Kasumi-1 (cell line): Measurements from ENCODE around the gene SNX25.
"Not testable (repeated sequence)": the region's sequence is repeated elsewhere in the genome, so short reads cannot be mapped to it uniquely, and the experiment has no call there.

Experiments used
- DNase-seq, 2 experiments: peaks; one replicate each; lab custom pipeline; 2025; lab: John Stamatoyannopoulos, UW

Gene SNX25

GRCh38 chr4:185229021-185229818 lies 19.8 kb downstream of the SNX25 start:
- DNase-seq = no peak

- no peak for DNase-seq
Measured at GRCh38 chr4:185232370-185232769, 23.0 kb downstream of the SNX25 start.

DNA sequence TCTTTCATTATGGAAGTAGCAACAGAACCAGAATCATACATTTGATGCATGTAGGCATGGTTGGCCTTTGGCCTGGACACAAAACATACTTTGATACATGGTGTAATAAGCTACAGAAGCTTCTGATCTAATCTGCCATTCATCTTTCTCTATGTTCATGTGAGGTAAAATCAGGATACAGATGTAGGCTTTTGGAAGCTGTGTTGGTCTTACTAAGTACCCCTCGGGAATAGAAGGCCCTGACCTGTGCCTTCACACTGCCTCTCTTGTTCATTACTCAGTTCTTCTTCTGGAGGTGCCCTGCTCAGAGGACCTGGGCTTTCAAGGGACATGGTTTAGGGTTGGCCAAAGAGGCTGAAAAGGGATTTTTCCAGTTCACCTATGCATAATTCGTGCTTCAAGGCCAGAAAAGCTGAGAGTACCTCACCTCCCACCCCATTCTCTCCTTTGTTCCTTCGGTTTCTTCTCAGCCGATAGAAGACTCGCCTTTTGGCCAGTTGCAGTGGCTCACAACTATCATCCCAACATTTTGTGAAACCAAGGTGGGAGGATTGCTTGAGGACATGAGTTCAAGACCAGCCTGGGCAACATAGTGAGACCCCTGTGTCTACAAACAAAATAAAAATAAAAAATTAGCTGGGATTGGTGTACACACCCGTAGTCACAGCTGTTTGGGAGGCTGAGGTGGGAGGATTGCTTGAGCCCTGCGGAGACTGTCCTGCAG lies 25.9 kb downstream of the SNX25 start:
- no peak for DNase-seq

DNA sequence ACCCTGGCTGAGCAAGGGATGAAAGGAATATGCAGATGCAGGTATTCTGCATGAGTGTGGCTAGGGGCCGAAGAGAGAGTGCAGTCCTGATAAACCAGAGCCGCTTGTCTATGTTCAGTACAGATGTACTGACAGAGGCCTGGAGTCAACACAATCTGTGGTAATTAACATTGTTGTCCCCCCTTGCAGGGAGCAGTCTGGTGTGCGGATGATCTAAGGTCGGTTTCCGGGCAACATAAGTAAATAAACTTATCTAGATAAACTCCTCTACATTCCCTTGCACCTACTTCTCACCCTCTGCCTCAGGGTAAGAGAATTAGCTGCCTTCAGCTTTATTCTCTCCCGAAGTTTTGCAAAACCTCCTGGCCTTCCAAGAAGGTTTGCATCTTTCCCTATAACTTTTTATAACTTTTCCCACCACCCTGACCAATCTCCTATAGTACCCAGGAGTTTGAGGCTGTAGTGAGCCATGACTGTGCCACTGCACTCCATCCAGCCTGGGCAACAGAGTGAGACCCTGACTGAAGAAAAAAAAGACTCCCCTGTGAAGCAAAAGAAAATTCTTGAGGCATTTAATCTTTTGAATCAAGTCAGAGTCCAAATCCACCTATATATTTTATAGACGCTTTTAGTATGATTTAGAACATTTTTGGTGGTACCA lies 26.6 kb downstream of the SNX25 start:
- no peak for DNase-seq

GRCh38 chr4:185237175-185237574 lies 27.8 kb downstream of the SNX25 start:
- no peak for DNase-seq

DNA sequence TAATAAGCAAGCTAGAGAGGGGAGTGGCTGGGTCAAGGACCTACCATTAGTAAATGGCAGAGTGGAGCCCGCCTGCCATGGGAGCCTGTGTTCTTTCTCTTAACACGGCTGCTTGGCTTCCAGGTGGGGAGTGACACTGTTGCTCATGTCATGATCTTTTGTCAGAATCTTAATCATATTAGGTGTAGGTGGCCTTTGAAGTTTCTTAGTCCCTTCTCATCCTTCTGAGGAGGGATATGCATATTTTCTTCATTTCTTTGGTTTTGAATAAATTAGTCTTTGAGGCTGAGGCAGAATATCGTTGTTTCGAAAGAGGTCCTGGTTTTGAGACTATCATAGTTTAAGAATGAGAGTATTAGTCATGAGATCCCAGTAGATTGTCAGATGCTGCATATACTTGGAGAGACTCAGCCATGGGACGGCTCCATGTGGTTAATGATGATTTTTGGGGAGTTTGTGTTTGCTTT lies 28.9 kb downstream of the SNX25 start:
- no peak for DNase-seq

GRCh38 chr4:185238750-185239149 lies 29.4 kb downstream of the SNX25 start:
- DNase-seq = no peak

- DNase-seq = not testable (repeated sequence)
Measured at GRCh38 chr4:185240486-185240885, 31.1 kb downstream of the SNX25 start.

DNA sequence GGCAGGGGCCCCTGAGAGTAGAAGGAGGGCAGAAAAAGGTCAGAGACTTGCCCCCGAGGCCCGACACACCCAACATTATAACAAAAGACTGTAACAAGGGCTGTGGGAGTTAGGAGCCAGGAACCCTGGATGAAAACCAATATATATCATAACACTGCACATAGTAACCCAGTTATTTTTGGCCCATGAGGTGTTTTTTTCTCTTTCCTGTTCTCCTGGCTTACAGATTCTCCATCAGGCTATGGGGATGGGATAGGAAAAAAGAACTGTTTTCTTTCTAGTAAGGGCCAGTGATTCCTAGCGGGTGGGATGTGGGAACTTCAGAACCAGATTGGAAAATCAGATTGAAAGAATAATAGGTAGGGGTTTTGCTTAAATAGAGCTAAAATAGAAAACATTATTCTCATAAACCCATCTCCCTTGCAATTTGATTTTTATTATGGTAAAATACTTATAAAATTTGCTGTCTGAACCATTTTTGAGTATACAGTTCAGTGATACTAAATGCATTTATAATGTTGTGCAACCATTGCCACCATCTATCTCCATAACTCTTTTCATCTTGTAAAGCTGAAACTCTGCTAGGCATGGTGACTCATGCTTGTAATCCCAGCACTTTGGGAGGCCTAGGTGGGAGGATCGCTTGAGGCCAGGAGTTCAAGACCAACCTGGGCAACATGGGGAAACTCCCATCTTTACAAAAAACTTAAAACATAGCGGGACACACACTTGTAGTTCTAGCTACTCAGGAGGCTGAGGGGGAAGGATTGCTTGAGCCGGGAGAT lies 33.5 kb downstream of the SNX25 start:
- DNase-seq = no peak

DNA sequence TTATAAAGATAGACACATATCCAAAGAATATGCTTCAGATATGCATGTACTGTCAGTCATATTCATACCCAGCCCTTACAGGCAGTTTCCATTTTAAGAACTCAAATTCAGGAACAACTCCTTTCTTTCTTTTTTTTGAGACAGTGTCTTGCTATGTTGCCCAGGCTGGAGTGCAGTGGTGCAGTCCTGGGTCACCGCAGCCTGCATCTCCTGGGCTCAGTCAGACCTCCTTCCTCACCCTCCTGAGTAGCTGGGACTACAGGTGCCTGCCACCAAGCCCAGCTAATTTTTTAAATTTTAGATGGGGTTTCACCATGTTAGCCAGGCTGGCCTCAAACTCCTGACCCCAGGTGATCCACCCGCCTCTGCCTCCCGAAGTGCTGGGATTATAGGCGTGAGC lies 34.5 kb downstream of the SNX25 start:
- DNase-seq = no peak

DNA sequence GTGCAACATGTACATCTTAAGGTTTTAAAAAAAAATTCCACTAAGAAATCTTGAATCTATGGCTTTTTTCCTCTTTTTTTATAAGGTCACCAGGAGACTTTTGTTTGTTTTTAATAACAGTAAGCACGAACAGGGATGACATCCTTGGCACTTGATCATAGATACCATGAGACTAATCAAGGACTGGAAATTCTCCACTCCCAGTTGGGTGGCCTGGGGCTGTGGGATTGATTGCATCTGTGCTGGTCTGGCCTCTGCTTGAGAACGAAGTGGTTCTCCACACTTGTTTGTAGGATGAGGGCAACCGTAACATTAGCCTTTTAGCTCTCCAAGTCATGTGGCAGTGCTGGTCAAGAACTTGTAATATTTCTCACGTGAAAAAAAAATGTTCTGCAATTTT lies 35.4 kb downstream of the SNX25 start:
- no peak for DNase-seq

GRCh38 chr4:185246453-185246852 lies 37.1 kb downstream of the SNX25 start:
- no peak for DNase-seq

GRCh38 chr4:185247151-185247550 lies 37.8 kb downstream of the SNX25 start:
- no peak for DNase-seq

DNA sequence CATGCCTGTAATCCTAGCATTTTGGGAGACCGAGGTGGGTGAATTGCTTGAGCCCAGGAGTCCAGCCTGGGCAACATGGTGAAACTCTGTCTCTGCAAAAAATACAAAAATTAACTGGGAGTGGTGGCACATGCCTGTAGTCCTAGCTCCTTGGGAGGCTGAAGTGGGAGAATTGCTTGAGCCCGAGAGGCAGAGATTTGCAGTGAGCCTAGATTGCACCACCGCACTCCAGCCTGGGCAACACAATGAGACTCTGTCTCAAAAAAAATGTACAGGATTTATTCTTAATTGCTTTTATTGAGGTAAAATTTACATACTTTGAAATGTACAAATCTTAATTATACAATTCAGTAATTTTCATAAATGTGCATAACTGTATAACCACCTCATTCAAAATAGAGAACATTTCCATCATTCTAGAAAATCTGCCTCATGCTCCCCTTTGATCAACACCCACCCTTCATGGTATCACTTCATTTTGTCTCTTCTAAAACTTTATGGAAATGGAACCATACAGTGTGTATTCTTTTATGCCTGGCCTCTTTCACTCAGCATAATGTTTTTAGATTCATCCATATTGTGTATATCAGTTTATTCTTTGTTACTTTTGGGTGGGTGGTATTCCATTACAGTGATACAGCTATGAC lies 39.1 kb downstream of the SNX25 start:
- DNase-seq = no peak

- DNase-seq = peak; percentile 20 to 71
Measured at GRCh38 chr4:185249105-185249504, 39.7 kb downstream of the SNX25 start.

DNA sequence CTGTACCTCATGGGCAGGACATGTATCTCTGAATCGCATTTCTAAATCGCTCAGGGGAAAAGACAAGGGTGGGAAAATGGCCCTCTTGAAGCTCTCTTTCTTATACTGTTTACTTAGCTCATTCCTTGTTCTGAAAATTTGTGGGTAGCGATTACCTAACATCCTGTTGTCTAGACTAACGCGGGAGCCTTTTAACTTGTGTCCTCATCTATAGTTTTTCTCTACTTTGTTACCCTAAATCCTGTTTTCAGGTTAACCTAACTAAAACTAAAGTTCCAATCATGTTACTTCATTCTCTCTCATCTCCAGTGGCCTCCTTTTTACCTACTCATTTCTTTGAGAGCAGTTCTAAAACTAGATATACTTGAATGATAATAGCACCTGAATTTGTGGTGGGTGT lies 45.0 kb downstream of the SNX25 start:
- DNase-seq = no peak

DNA sequence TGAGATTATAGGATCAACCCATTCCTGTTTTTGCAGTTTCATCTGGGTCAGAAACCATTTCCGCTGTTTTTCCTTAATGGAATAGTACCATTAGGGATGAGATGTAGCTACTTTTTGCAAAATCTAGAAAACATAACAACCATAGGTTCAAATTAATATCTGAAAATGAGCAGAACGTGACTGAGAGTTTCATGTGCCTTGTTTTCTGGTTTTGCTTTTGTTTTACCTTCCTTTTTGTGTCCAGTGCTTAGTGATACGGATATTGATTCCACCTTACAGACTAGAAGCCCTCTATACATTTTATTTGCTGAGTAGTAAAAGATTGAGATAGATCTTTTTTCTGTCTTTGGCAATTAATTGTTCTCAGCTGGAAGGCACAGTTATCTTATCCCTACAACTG lies 46.5 kb downstream of the SNX25 start:
- no peak for DNase-seq

GRCh38 chr4:185256446-185256845 lies 47.0 kb downstream of the SNX25 start:
- DNase-seq = no peak

DNA sequence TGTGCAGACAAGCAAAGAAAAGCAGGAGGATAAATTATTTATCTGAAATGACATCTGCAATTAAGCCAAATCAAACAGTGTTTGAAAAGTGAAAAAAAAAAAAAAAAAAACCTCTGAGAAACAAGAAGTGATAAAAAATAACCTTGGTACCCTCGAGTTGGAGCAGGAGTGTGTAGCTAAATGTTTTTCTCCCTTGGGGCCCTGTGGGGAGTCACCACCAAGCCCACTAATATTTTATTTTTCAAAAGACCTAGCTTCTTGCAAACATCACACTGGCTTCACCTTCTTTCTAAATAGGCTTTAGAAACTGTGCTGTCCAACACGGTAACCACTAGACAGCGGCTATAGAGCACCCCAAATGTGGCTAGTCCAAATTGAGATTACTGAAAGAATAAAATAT lies 47.7 kb downstream of the SNX25 start:
- DNase-seq = no peak

DNA sequence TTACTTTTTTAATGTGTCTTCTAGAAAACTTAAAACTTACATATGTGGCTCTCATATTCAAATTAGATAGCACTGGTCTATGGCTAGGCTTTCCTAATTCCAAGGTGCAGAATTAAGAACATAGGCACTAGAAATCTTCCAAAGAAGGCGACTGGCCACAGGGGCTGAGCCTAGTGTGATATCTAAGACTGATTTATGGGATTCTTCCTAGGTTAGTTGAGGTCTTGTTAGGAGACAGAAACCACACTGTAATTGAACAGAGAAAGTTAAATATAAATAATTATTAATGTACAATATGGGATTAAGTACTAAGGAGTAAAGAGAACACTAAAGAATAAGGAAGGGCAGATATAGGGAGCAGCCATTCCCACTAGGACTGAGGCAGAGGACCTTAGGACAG lies 48.3 kb downstream of the SNX25 start:
- no peak for DNase-seq

DNA sequence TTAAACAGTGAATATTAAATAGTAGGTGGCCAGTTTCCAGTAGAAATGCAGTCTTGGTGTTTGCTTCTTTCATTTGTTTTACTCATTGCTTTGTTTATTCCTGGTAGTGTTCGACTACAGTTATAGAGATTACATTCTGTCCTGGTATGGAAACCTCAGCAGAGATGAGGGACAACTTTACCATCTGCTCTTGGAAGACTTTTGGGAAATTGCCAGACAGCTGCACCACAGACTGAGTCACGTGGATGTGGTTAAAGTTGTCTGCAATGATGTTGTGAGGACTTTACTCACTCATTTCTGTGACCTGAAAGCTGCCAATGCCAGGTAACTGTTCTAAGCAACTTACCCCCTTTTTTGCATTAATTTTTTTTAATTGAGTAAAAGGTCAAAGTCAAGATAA lies 49.3 kb downstream of the SNX25 start:
- peak; percentile 12 to 23 for DNase-seq

DNA sequence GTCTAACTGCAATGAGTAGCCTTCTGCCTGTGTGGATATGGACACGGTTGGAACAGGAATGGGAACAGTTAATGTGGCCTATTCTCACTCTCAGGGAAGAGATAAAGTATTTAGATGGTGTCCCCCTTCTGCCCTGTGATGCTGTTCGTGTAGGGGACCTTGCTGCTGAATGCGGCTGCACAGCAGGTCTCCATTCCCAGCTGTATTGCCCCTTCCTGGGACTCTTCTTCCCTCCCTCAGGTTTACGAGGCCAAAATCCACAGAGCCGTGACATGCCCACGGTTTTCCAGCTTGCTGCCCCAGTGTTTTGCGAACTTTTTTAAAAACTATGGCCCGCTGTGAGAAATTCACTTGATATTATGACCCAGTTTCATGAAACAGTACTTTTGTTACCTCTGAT lies 50.3 kb downstream of the SNX25 start:
- no peak for DNase-seq
